Activated CD4-positive, alpha-beta T cell treated with anti-CD3 and anti-CD28 coated beads, Interleukin-2, Interleukin-6, amounts not matched to agents 100 ng/mL and 50 ng/mL, durations not matched to agents 16 hours and 8 hours (primary cell): ENCODE results near the gene IL11.
"Not testable (repeated sequence)": the region's sequence is repeated elsewhere in the genome, so short reads cannot be mapped to it uniquely, and the experiment has no call there.

Source experiments
- DNase-seq: peaks from one replicate; pipeline ENCODE4 v3.0.0-alpha.2; 2020

The IL11 gene

DNA sequence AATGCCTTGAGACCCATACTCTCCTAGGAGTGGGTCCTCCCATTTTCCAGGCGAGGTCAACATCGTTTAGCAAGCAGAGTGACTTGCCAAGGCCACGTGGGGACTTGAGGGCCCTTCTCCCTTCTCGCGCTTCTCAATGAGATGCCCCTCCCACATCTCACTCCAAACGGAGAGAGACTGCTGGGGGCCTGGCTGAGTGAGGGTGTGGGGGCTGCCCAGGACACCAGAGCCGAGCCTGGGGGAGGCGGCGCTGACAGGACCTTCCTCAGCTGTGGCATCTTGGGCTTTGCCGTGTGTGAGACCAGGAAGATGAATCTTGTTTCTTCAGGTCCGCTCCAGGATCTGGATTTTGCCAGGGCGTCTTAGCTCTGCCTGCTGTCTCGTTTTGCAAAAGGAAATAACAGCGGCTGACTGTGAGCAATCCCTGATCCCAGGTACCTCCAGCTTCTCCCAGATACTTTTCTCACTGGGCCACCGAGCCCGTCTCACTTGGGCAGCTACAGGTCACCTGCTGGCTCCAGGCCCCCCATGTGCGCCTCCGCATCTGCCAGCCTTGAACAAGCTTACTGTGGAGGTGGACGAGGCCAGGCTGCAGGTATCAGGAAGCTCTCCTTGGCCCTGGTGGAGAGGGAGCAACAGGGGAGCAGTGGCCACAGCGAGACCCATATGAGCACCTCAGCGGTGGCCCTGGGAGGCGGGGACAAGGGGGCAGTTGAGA lies 21.8 kb downstream of the IL11 start:
- DNase-seq: no peak

DNA sequence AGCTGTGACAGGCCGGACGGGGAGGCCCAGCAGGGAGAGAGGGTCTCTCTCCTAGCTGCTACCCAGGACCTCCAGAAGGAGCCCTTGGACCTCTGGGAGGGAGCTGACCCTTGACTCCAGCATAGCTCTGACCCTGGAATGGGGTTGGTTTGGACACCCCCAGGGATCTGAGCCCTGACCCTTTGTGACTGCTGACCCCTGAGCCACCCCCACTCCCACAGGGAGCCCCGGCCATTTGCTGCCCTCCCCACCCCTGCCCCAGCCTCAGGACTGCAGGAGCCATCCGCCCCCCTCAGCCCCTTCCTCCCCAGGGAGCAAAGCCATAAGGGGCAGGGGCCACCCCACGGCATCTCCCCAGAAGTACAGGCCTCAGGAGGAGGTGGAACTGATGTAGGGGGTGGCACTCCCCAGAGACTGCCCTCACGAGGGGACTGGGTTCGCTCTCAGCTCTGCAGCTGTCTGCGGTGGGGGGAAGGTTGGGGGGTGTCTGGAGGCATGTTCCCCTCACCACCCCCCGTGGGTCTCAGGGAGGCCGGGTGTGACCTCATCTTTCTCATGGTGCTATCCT lies 22.7 kb downstream of the IL11 start:
- no peak for DNase-seq

DNA sequence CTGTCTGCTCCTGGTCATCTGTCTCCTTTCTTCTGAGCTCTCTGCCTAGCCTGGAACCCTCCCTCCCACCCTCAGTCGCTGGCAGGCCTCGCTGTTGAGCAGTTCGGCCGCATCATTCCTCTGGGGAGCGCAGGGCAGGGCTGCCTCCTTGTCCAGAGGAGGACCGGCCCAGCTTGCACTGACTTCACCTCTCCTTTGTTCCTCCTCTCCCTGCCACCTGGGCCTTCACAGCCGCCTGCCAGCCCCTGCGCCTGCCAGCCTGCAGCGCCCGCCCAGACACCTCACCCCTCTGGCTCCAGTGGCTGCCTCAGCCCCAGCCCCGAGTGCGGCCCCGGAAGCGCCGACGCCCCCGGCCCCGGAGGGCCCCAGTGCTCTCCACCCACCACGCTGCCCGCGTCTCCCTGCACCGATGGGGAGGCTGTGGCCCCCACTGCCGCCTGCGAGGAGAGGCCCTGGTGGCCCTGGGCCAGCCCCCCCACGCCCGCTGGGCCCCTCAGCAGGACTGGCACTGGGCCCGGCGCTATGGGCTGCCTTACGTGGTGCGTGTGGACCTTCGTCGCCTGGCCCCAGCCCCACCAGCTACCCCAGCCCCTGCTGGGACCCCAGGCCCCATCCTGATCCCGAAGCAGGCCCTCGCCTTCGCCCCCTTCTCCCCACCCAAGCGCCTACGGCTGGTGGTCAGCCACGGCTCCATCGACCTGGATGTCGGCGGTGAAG lies 23.4 kb downstream of the IL11 start:
- DNase-seq: no peak

DNA sequence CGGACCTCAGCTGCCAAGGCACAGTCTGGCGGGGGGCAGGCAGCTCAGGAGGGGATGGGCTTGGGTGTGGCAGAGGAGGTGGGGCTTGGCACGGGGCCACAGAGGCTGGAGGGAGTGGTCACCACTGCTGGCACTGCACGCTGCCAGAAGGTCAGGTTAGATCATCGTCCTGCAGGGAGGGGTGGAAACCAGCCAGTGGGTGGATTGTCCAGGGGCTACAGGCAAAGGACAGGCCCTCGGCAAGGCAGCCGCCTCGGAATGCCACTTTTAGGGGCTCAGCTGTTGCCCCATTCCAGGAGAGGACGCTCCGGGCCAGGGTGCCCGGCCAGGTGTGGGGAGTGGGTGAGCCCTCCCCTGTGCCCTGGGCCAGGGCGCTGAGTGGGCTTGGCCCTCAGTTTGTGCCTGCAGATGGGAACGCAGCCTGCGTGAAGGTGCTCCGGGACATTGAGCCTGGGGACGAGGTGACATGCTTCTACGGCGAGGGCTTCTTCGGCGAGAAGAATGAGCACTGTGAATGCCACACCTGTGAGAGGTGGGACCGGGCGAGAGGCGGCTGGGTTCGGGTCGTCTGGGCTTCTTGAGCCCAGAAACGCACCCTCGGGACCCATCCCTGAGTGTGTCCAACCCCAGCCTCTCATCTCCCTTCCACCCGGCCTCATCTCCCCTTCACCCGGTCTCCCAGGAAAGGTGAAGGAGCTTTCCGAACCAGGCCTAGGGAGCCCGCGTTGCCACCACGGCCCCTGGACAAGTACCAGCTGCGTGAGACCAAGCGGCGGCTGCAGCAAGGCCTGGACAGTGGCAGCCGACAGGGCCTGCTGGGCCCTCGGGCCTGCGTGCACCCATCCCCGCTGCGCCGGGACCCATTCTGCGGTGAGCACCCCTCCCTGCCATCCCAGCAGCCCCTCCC lies 24.2 kb downstream of the IL11 start:
- DNase-seq: no peak

DNA sequence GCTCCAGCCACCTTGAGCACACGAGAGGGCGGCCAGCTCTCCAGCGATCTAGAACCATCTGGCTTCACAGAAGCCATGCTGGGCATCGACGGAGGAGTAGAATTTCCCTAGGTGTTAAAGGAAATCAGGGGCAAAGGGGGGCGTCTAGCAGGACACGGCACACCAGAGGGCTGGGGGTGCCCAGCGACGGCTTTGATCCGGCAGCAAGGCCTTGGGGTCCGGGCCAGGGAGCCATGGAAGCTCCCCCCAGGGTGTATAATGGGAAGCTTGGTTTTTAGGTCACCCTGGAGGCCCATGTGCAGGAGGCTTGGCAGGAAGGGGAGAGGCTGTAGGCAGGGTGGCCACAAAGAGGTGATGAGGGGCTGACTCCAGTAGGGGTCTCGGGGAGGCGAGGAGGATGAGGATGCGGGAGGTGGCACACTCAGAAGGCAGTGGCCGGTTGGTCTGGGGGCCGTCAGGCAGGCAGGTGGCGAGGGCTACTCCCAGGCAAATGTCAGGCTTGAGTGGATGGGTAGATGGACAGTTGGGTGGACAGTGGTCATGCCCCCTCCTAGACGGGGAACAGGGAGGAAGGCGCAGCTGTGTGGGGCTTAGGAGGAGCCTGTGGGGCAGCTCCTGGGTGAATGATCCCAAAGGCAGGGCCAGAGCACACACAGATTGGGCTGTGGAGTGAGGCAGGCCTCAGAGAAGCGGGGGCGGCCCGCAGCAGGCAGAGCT lies 25.0 kb downstream of the IL11 start:
- no peak for DNase-seq

DNA sequence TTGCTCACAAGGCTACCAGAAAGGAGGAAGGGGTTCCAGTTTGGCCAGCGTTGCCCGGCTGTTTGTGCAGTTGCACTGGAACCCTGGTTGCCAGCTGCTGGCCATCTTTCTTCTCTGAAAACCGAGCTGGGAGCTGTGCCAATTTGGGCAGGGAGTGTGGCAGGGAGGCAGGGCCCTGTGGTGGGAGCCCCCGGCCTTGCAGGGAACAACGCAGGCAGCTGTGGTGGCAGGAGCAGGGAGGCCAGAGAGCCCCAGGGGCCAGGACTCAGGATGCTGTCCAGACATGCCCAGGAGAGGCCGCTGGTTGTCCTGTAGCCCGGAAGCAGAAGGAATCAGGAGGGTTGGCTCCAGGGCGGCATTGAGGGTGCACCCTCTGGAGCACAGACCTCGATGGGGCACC lies 25.8 kb downstream of the IL11 start:
- no peak for DNase-seq

DNA sequence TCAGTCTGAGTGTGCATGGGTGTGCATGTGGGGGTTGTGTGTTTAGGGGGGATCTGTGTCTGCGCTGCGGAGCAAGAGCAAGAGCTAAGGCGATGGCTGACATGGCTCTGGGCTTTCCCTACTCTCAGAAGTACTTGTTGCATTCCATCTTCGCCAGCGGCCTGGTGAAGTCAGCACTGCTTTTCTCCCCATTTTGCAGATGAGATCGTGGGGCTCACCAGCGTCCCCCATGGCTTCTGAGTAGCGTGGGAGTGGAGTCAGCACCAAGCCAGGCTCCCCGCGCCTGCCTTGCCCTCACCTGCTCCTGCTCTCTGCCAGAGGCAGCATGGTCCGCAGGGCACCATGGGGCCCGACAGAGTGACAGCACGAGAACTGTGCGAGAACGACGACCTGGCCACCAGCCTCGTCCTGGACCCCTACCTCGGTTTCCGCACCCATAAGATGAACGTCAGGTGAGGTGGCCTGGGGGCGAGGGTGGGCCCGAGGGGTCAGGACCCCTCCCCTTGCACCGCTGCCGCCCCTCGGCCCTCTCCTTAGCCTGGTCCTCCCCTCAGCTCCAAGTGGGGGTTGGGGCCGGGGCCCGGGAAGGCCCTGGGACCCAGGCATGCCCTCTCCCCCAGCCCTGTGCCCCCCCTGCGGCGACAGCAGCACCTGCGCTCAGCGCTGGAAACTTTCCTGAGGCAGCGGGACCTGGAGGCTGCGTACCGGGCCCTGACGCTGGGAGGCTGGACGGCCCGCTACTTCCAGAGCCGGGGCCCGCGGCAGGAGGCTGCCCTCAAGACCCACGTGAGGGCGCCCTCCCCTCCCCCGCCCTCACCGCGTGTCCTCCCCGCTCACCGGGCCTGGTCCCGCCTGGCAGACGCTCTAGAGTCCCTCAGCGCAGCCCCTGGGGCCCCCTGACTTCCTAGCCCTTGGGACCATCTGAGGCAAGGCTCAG lies 28.4 kb downstream of the IL11 start:
- no peak for DNase-seq

DNA sequence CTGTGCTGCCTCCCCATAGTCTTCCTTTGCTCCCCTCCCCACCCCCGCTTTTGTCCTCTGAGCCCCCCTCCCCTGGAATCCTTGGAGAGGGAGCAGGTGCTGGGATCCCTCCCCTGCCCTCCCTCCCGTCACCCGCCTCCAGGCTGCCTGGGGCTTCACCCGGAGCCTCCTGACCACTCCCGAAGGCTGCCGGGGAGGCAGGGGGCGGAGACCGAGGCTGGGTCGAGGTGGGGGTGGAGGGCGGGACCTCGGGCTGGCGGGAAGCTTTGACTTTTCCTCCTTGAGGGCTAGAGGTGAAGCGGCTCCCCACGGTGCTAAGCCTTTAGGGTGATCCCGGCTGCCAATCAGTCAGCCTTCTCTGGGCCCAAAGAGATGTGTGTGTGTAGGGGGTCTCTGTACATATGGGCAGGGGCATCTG lies 29.1 kb downstream of the IL11 start:
- DNase-seq: peak; percentile 72

DNA sequence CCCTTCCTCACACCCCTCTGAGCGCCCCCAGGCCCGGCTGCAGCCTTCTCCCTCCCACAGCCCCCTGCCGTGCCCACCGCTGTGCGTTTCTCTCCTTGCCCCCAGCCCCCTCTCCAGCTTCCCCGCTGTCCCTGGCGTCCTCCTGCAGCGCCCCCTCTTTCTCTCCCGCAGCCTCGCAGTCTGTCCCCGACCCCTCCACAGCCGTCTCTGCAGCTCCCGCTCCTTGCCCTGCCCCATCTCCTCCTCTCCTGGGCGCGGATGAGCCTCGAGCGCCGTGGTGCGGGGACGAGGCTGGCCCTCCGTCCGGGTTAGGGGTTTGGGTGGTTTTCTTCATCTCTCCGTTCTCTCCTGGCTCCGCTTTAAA lies 29.5 kb downstream of the IL11 start:
- no peak for DNase-seq

DNA sequence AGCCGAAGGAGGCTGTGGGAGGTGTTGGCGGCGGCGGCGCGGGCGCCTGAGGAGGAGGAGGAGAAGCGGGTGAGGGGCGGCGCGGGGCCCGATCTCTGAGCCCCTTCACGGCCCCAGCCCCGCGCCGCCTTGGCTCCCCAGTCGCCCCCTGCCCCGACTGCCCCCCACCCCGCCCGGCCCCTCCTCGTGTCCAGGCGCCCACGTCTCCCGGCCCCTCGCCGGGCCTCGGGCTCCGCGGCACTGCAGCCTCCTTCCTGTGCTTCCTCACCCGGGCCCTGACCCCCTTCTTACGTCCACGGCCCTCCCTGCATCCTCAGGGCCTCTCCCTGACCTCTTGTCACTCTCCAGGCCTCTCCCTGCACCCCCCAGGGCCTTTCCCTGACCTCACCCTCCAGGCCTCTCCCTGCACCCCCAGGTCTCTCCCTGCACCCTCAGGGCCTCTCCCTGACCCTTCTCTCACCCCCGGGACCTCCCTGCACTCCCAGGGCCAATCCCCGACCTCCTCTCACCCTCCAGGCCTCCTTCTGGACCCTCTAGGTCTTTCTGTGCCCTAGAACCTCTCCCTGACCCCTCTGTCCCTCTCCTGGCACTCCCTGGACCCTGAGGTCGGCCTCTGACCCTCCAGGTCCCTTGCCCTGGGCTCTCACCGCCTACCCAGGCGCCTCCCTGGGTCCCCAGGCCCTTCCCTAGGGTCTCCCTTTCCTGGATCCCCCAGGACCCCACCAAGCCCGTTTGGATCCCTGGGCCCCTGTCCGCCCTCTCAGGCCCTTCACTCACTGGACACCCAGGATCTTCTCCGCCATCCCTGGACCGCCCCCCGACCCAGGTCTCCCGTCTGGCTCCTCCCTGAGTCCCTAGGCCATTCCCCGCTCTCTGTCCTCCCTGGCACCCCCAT lies 30.1 kb downstream of the IL11 start:
- DNase-seq: no peak

DNA sequence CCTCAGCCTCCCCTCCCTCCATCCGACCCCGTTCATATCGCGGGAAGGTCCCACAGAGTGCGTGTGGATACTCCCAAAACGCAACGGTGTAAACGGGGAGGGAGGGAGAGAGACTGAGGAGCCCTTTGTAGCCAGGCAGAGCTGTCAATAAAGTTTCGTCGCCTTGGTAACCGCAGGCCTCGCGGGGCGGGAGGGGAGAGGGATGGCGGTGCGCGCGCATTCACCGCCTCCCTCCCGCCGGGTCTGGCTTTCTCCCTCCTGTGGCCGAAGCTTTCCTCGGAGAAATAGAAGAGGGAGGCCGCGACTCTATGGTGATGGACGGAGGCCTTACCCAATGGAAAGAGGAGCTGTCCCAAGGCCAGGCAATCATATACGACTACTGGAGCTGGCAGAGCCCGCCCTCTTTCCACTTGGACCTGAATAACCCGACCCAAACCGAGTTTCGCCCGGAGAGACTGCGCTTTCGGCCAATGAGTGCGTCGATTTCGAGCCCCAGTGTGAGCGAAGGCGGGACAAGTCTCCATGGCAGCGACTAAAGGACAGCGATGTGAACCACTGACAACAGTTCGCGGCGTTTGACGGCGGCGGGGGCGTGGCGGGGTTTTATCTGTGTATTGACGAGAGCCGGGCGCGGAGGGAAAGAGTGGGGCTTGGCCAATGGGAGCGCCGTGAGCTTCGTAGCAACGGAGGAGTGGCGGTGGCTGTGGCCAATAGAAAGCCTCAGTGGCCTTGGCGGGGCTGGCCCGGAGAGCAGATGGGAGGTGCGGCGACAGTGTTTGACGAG lies 31.0 kb downstream of the IL11 start, which contains the start of gene KMT5C:
TSS of gene KMT5C (plus strand) at position 772 of the 784 bp plus-strand sequence. CDS start 2,061 bp downstream, outside the sequence.
- DNase-seq: peak; percentile 100

DNA sequence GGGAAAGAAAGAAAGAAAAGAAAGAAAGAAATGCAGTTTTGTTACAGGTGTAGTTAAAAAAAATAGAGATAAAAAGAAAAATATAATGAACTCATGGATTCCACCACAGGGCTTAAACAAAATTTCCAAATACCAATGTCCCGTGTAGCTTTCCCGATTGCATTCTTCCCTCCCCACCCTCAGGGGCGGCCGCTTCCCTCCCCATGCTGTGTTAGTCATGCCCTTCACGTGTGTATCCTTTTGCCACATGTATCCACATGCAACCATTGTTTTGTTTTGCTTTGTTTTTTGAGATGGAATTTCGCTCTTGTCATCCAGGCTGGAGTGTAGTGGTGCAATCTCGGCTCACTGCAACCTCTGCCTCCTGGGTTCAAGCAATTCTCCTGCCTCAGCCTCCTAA lies 34.2 kb downstream of the IL11 start:
- no peak for DNase-seq

DNA sequence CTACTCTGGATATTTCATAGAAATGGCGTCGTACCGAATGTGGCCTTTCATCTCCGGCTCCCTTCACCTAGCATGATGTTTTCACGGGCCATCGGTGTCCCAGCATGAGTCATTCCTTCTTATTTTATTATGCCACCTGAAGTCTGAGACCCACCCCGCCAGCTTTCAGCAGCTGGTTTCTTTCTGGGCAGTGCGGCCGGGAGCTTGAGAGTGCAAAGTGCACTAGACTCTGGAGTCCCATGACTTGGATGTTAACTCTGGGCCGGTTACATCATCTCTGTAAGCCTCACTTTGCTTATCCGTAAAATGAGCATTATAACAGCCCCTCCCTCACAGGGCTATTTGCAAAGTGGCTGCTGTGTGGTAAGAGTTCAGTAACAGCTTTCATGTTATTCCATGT lies 36.4 kb downstream of the IL11 start:
- DNase-seq: no peak

DNA sequence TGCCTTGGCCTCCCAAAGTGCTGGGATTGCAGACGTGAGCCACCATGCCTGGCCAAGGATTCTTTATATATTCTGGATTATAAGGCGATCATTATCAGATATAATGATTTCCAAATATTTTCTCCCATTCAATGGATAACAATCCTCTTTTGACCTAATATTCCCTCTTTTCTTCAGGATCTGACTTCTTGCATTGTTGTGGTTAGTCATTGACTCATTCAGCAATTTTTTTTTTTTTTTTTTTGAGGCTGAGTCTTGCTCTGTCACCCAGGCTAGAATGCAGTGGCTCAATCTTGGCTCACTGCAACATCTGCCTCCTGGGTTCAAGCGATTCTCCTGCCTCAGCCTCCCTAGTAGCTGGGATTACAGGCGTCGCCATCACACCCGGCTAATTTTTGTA lies 40.5 kb downstream of the IL11 start:
- not testable (repeated sequence) for DNase-seq

DNA sequence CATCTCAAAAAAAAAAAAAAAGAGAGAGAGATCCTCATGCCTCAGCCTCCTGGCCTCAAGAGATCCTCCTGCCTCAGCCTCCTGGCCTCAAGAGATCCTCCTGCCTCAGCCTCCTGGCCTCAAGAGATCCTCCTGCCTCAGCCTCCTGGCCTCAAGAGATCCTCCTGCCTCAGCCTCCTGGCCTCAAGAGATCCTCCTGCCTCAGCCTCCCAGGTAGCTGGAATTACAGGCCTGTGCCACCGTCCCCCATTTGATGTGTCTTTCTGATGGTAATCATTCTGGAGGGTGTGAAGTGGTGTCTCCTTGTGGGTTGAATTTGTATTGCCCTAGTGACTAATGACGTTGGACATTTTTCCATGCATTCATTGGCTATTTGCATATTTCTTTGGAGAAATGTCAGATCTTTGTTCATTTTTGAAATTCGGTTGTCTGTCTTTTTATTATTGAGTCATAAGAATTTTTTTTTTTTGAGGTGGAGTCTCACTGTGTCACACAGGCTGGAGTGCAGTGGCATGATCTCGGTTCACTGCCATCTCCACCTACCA lies 41.4 kb downstream of the IL11 start:
- not testable (repeated sequence) for DNase-seq

DNA sequence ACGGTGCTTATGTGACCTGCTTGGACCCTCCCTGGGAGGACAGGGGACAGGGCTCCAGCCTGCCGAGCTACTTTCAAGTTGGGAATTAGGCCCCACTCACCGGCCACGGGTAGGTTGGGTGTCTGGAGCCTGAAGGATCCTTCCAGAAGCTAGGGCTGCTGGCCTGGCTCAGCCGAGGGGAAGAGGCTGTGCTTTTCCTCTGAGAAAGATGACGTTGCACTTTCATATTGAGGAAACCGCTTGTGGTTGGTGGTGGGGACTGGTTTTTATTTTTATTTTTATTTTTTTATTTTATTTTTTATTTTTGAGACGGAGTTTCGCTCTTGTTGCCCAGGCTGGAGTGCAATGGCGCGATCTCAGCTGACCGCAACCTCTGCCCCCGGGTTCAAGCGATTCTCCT lies 45.1 kb downstream of the IL11 start, which contains the start of gene TMEM150B:
TSS of gene TMEM150B (minus strand) at position 170 of the 400 bp plus-strand sequence. CDS start 4,305 bp downstream, outside the sequence.
- no peak for DNase-seq

DNA sequence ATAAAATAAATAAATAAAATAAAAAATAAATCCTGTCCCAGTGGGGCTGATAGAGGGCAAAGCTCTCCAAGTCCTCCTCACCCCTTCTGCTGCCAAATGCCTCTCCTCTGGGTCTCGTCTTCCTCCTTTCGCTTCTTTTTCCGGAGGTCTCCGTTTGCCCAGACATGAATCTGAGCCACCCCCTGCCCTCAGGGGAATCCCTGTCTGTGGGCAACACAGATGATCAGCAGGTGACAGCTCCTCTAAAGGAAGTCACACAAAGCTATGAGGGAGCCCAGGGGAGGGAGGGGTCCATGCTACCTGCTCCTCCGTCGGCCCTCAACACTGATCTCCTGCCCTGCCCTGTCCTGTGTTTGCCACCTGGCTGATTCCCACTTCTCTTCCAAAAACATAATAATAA lies 45.6 kb downstream of the IL11 start:
- DNase-seq: no peak

DNA sequence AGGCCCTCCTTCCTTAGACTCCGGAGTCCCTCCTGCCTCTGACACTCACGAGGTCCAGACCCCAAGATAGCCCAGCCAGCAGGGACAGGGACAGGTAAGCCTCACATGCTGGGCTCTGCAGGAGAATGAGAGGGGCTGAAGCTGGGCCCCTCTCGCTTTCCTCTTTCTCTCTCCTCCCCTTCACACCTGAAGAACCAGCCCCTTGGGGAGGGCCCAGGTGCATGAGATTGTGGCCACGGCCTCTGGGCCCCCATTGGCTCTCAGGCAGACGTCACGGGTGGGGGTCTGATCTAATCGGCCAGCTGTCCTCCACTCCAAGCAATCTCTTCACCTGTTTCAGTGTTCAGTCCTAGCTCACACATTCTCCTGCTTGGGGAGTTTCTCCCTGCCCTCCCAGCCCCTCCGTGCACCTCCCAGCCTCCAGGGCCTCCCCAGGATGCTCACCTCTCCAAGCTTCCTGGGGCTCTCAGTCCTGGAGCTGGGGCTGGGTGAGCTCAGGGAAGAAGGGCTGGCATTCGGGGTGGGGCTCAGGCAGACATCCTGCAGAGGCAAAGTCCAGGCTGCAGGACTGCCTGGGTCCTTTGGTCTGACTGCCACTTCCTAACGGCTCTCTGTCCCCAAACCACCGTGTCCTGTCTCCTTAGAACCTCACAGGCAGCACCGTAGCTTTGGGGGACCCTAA lies 47.9 kb downstream of the IL11 start:
- DNase-seq: no peak
